B cell (primary cell): ENCODE measurements around the gene SUGP2.

Experiments used
- CTCF ChIP-seq: fragments of 200-600 bp; IDR thresholded peaks from one replicate; pipeline ENCODE4 v1.8.0; 2022; ENCODE audit warnings: antibody characterized with exemption, mild to moderate bottlenecking
- EZH2 ChIP-seq: IDR thresholded peaks from 2 replicates; pipeline ENCODE4 v1.6.1; 2012; ENCODE audit warnings: borderline replicate concordance, low read depth, mild to moderate bottlenecking, moderate library complexity, low read length; ENCODE audit not compliant: insufficient read depth, poor library complexity, severe bottlenecking

GRCh38 chr19:19051478-19052213, 18.3 kb upstream of the SUGP2 start:
- TF ChIP-seq CTCF = no peak
- TF ChIP-seq EZH2 = no peak
